MG63 (cell line): Measurements from ENCODE around the gene GRAMD1B. TPM values are rescaled to one million over a fixed set of nuclear protein-coding genes. Genes with fewer than 3 reads are reported as not detected.
"Not testable (repeated sequence)": the region's sequence is repeated elsewhere in the genome, so short reads cannot be mapped to it uniquely, and the experiment has no call there.

Experiments used
- DNase-seq: peaks from one replicate; pipeline ENCODE4 v3.0.0-alpha.2; 2020
- H3K27me3 ChIP-seq: fragments of 250-450 bp; sonication (Bioruptor Pico); 2 replicates; pipeline ENCODE4 v1.5.1; 2020; ENCODE audit warnings: mild to moderate bottlenecking, moderate library complexity
- H3K36me3 ChIP-seq: fragments of 250-450 bp; sonication (Bioruptor Pico); 2 replicates; pipeline ENCODE4 v1.5.1; 2020; ENCODE audit warnings: mild to moderate bottlenecking, moderate library complexity
- H3K4me3 ChIP-seq: fragments of 250-450 bp; sonication (Bioruptor Pico); 2 replicates; pipeline ENCODE4 v1.5.1; 2020; ENCODE audit warnings: mild to moderate bottlenecking, moderate library complexity
- H3K9me3 ChIP-seq: fragments of 250-450 bp; sonication (Bioruptor Pico); 2 replicates; pipeline ENCODE4 v1.5.1; 2020; ENCODE audit warnings: mild to moderate bottlenecking, moderate library complexity
- total RNA-seq: library from RNA; depleted of rRNA; stranded (reverse); fragments of >200 nt; shearing (Covaris generic); gene quantifications from 2 replicates; pipeline ENCODE4 v1.2.3, GENCODE V29; 2014; ENCODE audit warnings: low replicate concordance

GRAMD1B gene
- total RNA-seq, 1 experiment from 2014 or later, result not detected

DNA sequence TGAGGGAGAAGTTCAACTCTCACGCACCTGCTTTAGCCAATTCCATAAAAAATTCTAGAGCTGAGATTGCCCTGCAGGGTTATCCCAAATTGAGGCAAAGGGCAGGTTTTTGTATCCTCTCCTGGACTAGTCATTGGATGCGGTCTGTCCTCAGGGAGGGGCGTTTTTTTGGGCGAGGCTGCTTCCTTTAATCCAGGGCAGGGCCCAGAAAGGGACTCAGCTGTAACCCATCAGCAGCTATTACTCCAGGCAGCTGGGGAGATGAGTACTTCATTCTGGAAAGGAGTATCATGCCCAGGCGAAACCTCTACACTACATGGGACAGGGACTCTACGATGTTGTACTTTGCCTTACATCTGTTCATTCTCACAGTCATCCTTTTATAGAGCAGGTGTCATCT is 121.0 kb downstream of the GRAMD1B start:
- H3K9me3 ChIP-seq, result no peaks in the 10 kb centered on the region
- DNase-seq, result no peak
- no peaks in the 10 kb centered on the region for H3K36me3 ChIP-seq
- no peak overlapping the region for H3K4me3 ChIP-seq
- no peaks in the 10 kb centered on the region for H3K27me3 ChIP-seq

DNA sequence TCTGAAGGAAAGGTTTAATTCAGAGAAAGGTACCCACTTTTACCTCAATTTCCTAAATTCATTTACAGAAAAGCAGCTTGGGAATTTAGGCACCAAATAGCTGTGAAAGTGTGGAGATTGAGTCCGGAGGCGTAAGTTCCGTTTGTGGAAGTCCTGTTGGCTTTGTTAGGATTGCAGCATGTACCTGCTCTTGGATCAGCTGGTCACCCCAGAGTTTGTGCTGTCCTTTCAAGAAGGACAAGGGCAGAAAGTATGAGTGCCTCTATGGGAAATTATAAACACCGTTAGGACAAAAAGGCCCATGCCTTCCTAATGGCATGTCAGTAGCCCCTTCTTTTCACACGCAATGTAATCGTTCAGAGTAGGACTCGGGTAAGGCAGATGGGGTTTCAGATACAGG is 126.6 kb downstream of the GRAMD1B start:
- peaks cover 2% of the 10 kb centered on the region; the same call in 1 of the 2 replicates for H3K27me3 ChIP-seq
- DNase-seq, result no peak
- no peaks in the 10 kb centered on the region for H3K9me3 ChIP-seq
- H3K36me3 ChIP-seq, result no peaks in the 10 kb centered on the region
- H3K4me3 ChIP-seq, result no peak overlapping the region

DNA sequence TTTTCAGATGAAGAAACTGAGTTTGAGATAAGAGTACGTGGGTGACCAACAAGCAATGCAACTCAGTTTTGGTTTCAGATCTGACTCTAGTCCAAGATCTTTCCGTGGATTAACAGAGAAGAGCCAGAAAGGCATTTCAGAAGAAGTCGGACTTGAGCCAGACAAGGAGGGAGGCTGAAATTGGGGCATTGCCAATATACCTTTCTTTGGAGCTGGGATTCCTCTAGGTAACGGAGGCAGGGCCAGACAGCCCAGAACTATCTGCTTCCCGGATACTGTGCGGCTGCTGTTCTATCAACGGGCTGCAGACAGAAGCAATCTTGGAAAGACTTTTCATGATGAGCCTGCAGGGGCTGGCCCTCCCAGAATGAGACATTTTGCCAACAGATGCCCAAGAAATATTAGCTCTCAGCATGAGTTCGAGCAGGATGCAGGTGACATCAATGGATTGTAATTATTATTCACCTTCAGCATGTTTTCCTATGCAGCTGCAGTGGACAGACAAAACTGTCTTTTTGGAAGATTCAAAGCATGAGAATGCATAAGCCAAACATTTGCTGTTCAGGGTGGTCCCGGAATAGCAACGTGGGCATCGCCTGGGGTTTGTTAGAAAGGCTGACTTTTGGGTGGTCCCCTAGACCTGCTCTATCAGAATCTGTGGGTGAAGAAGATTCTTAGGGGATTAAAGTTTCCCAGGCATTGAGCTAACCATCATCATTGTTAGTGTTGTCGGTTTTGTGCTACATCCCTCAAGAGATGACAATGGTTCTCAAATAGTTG is 128.7 kb downstream of the GRAMD1B start:
- peaks cover 2% of the 10 kb centered on the region; the same call in 1 of the 2 replicates for H3K27me3 ChIP-seq
- no peaks in the 10 kb centered on the region for H3K36me3 ChIP-seq
- no peaks in the 10 kb centered on the region for H3K9me3 ChIP-seq
- DNase-seq, result no peak
- H3K4me3 ChIP-seq, result no peak overlapping the region

DNA sequence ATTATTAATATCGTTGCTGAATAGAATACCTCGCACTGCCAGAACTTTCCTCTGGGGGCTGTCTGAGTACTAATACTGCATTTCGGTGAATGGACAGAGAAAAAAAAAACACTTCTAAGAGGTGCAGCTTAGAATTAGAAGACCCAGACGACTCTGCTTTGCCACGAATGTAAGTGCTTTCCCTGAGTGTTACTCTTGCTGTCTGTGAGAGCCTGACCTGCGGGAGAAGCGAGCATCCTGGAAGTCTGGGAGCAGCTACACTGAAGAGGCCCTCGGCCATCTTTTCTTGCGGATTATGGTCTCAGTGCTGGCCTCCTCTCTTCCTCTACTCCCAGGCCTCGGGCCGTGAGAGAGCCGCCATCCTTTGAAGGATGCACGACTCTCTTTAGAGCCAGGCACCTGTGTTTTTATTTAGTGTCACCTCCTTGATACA is 129.5 kb downstream of the GRAMD1B start:
- no peak for DNase-seq

DNA sequence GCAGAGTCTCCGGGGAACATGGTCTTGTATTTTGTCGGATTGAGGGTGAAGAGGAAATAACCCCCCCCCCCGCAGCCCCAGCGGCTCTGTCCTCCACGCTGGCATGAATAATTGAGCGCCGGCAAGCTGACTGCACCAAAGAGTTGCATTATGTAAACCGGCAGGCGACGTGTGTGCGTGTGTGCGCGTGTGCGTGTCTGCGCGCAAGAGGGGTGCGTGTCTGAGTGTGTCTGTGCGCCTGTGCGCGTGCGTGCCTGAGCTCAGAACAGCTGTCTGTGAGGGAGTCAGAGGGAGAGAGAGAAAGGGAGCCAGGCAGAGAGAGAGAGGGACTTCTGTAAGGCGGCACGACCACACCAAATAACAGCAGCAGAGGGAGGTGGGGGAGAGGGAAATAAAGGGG is 129.9 kb downstream of the GRAMD1B start:
- H3K9me3 ChIP-seq, result no peaks in the 10 kb centered on the region
- no peak overlapping the region for H3K4me3 ChIP-seq
- H3K27me3 ChIP-seq, result peaks cover 2% of the 10 kb centered on the region; the same call in 1 of the 2 replicates
- no peaks in the 10 kb centered on the region for H3K36me3 ChIP-seq
- no peak for DNase-seq

More for the DNA sequence above, 129.5 kb downstream of the GRAMD1B start:
- Histone ChIP-seq H3K27me3 (peaks cover 2% of the 10 kb centered on the region; the same call in 1 of the 2 replicates), H3K36me3 (no peaks in the 10 kb centered on the region), H3K9me3 (no peaks in the 10 kb centered on the region), H3K4me3 (no peak overlapping the region)

DNA sequence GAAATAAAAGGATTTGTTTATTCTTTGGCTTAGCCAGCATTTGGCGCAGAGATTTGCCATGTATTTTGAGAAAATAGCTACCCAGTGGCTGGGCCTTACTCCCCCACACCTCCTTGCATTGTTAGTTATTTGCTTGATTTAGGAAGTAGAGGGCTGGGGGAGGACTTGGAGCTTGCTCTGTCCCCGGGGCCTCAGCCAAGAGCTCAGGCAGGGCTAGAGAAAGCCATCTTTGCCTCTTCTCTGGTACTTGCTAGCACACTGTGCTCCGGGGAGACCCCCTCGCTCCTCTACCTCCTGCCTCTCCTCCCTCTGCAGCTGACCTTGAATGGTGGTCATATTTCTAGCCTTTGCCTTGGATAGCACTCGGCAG is 131.3 kb downstream of the GRAMD1B start:
- no peak for DNase-seq
- Histone ChIP-seq H3K4me3 (no peak overlapping the region), H3K9me3 (no peaks in the 10 kb centered on the region), H3K27me3 (peaks cover 2% of the 10 kb centered on the region; the same call in 1 of the 2 replicates), H3K36me3 (no peaks in the 10 kb centered on the region)

DNA sequence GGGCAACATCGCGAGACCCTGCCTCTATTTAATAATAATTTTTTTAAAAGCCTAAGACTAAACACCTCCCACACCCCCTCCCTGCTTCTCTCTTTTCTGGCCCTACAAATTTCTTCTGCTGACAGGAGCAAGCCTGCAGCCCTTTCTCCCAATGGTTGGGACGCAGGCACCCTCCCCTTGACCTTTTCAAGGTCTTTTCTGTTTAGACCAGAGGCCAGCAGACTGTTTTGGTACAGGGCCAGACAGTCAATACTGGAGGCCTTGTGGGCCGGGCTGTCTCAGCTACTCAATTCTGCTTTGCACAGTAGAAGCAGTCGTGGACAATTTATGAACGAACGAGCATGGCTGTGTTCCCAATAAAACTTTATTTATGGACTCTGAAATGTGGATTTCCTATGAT is 132.1 kb downstream of the GRAMD1B start:
- H3K4me3 ChIP-seq, result no peak overlapping the region
- no peak for DNase-seq
- no peaks in the 10 kb centered on the region for H3K9me3 ChIP-seq
- H3K36me3 ChIP-seq, result no peaks in the 10 kb centered on the region
- peaks cover 2% of the 10 kb centered on the region; the same call in 1 of the 2 replicates for H3K27me3 ChIP-seq

DNA sequence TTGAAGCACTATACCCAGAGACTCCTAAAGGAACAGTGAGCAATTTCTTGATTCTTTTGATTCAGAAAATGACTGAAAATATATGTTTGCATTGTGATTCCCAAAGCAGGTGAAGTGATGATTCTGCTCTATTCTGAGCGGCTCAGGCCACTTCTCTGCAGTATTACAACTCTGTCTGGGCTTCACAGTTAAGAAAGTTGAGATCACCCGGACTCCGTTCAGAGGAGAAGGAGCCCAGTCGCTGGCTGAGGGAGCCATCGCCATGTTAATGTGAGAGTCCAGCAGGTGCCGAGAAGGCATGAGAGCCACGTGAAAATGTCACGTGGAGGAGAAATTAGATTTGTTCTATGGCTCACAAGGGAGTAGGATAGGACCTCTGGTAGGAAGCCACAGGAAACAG is 132.8 kb downstream of the GRAMD1B start:
- 0 out of 2 replicates have a peak, but pooled peaks cover 2% of the 10 kb centered on the region for H3K27me3 ChIP-seq
- no peaks in the 10 kb centered on the region for H3K36me3 ChIP-seq
- H3K9me3 ChIP-seq, result no peaks in the 10 kb centered on the region
- H3K4me3 ChIP-seq, result no peak overlapping the region
- no peak for DNase-seq

DNA sequence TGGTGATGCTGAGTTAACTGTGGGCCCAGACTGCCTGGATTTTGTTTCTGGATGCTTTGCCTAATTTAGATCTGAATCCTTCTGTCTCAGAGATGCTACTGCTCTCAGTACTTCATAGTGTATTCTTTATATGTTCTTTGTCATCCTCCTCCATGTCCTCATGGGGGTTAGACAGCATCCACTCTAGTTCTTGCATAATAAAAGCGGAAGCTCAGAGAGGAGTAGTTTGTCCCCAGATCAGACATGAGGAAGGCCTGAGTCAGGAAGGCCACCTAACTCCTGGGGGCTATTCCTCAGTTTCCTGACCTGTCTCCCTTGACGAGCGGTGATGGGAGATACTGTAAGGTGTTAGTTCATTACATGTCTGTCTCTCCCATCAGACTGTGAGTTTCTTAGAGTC is 134.2 kb downstream of the GRAMD1B start:
- H3K27me3 ChIP-seq, result no peaks in the 10 kb centered on the region
- H3K9me3 ChIP-seq, result no peaks in the 10 kb centered on the region
- no peak overlapping the region for H3K4me3 ChIP-seq
- DNase-seq, result no peak
- H3K36me3 ChIP-seq, result no peaks in the 10 kb centered on the region

DNA sequence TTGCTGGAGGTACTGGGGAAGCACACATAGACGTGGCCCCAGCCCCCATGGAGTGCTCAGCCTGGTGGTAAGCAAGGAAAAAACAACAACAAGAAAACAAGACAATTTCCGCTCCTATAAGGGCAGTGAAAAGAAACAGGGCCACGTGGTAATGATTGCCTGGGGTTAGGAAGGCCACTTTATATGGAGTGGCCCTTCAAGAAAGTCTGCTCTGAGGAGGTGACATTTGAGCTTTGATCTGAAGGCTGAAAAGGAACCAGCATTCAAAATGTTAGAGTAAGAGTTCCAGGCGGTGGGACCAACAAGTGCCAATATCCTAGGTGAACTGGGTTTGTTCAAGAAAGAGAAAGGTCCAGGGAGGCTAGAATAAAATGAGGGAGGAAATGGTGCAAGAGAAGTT is 136.8 kb downstream of the GRAMD1B start:
- no peak for DNase-seq
- no peaks in the 10 kb centered on the region for H3K27me3 ChIP-seq
- H3K36me3 ChIP-seq, result no peaks in the 10 kb centered on the region
- H3K4me3 ChIP-seq, result no peak overlapping the region
- H3K9me3 ChIP-seq, result no peaks in the 10 kb centered on the region

DNA sequence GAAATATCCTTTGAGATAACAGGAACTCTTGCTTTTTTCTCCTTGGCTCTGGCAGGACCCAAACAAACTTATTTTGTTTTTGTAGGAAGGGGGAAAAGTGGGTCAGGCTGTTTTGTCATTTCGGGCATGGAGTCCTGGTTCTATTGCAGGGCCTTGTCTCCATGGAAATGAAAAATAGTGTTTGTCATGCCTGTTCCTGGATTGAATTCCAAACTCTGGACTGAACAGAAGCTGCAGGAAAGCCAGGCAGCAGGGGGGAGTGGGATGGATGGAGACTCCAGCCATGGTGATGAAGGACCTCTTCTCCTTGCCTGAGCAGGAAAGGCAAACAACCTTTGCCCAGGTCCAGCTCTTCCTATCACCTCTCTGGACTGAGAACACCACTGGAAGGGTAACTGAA is 137.4 kb downstream of the GRAMD1B start:
- no peaks in the 10 kb centered on the region for H3K36me3 ChIP-seq
- H3K9me3 ChIP-seq, result no peaks in the 10 kb centered on the region
- no peak for DNase-seq
- no peaks in the 10 kb centered on the region for H3K27me3 ChIP-seq
- H3K4me3 ChIP-seq, result no peak overlapping the region

DNA sequence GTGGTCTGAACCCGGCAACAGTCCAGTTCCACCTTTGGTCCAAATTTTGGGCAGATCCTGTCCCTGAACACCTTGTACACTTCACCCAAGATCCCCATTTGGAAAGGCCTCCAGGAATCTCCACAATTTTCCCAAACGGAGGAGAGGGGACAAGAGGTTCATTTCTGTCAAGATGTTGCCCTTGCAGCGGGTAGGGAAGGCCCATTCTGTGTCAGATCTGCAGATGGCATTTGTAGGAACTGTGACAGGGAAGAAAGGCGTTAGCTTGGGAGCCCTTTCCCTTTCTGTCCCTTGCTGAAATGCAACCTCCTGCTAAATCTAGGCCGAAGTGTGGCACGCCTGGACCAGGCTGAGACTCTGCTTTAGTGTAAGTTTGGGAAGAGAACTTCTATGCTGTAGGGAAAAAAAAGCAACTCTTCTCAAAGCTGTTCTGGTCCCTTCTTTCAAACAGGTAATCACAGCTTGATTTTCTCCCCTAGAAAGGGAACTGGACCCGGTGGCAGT is 138.3 kb downstream of the GRAMD1B start:
- DNase-seq, result no peak
- H3K4me3 ChIP-seq, result no peak overlapping the region

DNA sequence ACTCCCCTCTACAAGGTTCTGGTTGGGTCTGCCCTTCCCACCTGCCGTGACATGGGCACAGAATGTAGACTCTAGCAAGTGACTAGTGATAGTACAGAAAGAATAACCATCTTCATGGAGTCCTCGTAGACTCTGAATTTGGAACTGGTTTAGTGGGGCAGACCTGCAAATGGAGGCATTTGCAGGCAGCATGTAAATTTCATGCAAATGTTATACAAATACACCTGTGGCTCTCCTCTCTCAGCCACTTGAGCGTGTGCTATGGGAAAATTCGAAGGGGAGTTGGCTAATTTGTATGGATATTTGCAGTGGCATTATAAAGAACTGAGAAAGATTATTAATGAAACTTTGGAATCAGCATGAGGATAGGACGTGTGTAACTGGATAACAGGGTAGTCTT is 139.3 kb downstream of the GRAMD1B start:
- Histone ChIP-seq H3K36me3 (no peaks in the 10 kb centered on the region), H3K27me3 (no peaks in the 10 kb centered on the region), H3K4me3 (no peak overlapping the region), H3K9me3 (no peaks in the 10 kb centered on the region)
- DNase-seq, result no peak

More for the DNA sequence above, 138.3 kb downstream of the GRAMD1B start:
- H3K9me3 ChIP-seq, result no peaks in the 10 kb centered on the region
- no peaks in the 10 kb centered on the region for H3K27me3 ChIP-seq
- no peaks in the 10 kb centered on the region for H3K36me3 ChIP-seq

DNA sequence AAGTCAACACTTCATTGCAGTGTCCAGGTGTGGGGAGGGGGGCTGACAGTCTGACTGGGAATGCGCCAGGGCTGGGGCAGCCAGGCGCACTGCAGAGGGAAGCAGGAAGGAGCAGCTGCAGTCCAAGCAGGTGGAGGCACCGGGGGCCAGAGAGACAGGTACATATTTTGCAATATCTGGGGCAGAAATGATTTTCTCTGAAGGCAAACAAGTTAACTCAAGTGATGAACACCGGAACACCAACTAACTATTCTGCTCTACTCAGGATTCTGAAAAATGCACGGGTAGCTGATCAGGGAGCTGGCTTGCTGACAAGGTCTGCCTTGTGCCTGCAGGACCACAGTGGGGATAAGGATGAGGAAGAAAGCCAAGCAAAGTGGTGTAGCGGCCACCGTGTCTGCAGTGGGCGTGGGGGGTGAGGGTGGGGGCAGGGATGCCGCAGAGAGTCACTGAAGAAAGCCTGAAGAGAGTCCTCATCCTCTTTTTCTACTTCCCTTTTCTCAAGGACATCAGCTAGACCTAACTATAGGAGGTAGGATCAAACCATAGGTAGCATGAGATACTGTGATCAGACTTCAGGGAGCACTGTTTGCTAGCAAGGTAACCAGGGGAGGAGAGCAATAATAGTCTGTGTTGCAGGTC is 141.0 kb downstream of the GRAMD1B start:
- H3K36me3 ChIP-seq, result no peaks in the 10 kb centered on the region

DNA sequence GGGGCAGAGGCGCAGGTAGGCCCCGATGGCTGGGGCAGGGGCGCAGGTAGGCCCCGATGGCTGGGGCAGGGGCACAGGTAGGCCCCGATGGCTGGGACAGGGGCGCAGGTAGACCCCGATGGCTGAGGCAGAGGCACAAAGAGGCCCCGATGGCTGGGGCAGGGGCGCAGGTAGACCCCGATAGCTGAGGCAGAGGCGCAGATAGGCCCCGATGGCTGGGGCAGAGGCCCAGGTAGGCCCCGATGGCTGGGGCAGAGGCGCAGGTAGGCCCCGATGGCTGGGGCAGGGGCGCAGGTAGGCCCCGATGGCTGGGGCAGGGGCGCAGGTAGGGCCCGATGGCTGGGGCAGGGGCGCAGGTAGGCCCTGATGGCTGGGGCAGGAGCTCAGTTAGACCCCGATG is 142.7 kb downstream of the GRAMD1B start:
- not testable (repeated sequence) for H3K4me3 ChIP-seq, H3K27me3 ChIP-seq, H3K9me3 ChIP-seq, DNase-seq, H3K36me3 ChIP-seq

More for the DNA sequence above, 141.0 kb downstream of the GRAMD1B start:
- Histone ChIP-seq H3K4me3 (no peak overlapping the region), H3K9me3 (no peaks in the 10 kb centered on the region), H3K27me3 (peaks cover 4% of the 10 kb centered on the region; the same call in 1 of the 2 replicates)
- DNase-seq, result no peak

DNA sequence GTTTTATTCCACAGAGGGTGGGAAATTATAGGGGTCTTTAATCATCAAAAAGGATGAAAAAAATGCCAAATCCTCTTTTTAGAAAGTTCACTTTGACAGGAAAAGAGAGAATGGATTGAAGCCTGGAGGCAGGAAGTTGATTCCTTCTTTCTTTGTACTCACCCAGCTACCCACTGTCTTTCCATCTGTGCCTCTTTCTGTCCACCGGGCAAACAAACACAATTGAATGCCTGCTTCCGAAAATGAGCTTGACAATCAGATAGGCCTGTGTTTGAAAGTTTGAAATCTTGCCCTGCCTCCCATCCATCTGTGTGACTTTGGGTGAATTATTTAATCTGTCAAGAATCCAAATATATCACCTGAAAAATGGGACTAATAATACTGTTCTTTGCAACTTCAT is 143.2 kb downstream of the GRAMD1B start:
- DNase-seq, result no peak
- Histone ChIP-seq H3K4me3 (no peak overlapping the region), H3K9me3 (no peaks in the 10 kb centered on the region), H3K36me3 (no peaks in the 10 kb centered on the region), H3K27me3 (peaks cover 9% of the 10 kb centered on the region)

DNA sequence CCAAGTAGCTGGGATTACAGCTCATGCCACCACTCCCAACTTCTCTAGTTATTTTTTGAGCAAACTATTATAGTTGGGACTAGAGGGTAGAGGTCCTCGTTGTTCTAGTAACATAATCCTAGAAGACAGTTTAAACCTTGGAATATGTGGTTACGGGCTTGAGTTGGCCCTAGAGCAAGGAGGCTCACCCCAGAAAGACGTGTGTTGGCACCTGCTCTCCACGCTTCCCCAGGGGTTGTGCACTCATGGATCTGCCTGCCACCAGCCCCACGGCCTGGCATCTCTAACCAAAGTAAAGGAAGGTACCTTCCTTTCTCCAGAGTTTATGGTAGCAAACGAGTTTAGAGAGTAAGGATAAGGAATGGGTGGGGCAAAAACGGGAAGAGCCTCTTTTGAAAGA is 145.4 kb downstream of the GRAMD1B start:
- H3K9me3 ChIP-seq, result no peaks in the 10 kb centered on the region
- no peak for DNase-seq
- H3K36me3 ChIP-seq, result no peaks in the 10 kb centered on the region
- no peak overlapping the region for H3K4me3 ChIP-seq
- H3K27me3 ChIP-seq, result peaks cover 9% of the 10 kb centered on the region

DNA sequence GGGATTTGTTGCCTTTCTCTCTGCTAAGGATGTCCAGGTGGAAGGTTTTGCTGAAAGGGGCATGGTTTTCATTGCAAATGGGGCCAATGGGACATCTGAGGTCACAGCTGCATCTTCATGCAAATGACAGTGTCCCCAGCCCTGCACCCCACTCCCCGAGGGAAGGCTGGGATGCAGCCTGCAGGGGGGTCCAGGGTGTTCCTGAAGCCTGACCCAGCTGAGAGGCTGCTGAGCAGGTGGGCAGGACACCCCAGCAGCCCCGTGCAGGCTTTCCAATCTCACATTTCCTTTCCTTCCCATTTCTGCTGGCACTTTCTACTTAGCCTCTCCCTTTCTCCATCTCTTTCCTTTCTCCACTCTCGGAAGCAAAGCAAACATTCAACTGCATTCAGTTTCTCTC is 146.0 kb downstream of the GRAMD1B start:
- Histone ChIP-seq H3K9me3 (no peaks in the 10 kb centered on the region), H3K36me3 (no peaks in the 10 kb centered on the region), H3K27me3 (peaks cover 9% of the 10 kb centered on the region), H3K4me3 (no peak overlapping the region)
- no peak for DNase-seq
